HG02623 (cell line): ENCODE data around the gene APC.

Experiments used
- ATAC-seq: cut with Tn5 transposase; IDR thresholded peaks from one replicate; pipeline ENCODE4 v1.9.1; 2021; ENCODE audit warnings: moderate library complexity; ENCODE audit not compliant: unreplicated experiment

Gene APC

DNA sequence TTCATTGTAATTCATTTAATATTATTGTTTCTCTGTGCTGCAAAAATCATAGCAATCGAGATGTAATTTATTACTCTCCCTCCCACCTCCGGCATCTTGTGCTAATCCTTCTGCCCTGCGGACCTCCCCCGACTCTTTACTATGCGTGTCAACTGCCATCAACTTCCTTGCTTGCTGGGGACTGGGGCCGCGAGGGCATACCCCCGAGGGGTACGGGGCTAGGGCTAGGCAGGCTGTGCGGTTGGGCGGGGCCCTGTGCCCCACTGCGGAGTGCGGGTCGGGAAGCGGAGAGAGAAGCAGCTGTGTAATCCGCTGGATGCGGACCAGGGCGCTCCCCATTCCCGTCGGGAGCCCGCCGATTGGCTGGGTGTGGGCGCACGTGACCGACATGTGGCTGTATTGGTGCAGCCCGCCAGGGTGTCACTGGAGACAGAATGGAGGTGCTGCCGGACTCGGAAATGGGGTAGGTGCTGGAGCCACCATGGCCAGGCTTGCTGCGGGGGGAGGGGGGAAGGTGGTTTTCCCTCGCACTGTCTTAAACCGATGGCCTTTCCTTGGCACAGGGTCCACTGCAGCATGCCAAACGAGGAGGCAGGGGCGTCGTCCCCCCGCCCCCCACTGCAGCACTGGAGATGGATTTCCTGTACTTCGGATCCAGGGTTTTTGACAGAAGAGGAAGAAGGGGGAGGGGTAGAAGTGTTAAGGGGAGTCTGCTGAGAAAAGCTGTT is at the start of gene APC:
APC (plus strand) TSS at position 423 of the 728 bp plus-strand sequence. CDS start 17,006 bp downstream, outside the sequence.
- peak; percentile 100 for ATAC-seq

DNA sequence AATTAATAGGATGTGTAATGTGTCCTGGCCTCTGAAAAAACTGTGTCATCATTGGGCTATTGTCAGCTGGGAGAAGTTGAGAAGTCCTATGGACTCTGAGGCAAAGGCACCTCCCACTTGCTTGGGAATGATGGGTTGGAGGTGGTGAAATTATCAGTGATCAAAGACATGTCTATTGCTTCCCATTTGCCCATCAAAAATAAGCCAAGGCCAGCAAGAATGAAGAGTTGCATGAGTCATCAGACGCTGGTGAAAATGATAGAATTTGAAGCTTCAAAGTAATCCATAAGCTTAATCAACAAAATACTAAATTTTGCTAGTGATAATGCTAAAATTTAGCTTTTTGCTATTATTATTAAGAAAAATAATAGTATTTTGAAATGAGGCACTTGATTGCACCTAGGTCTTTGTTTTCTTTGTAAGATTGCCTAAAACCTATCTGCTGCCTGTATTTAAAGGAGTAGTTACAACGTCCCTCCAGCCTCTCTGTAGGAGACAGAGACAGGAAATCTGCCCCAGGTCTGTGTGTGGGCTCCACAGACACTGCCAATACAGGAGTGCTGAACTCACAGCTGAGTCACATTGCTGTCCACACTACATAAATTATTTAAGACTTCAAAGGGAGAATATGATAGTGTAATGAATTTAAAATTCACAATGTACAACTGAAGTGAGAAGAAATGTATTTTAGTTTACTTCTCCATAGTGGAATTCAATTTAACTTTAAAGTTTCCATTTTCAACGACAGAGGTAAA is 48.4 kb upstream of the APC start:
- ATAC-seq: no peak

- no peak for ATAC-seq
Observed at GRCh38 chr5:112690605-112691338, 46.9 kb upstream of the APC start.

DNA sequence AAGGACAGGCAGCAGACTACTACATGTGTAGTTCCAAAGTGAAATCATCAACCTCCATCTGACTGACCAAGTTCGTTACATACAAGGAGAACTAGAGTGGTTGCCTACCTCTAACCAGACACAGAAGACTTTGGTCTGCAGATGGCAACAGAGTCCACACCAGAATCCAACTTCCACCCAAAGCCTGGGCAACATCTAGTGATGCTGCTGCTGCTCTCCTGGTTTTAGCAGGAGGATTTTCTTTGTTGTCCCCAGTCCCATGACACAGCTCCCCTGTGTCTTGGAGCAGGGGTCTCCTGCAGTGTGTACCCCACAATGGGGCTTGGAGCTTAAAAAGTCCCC is 46.4 kb upstream of the APC start:
- ATAC-seq: no peak

- ATAC-seq: no peak
Observed at GRCh38 chr5:112691758-112692157, 45.9 kb upstream of the APC start.

- ATAC-seq: no peak
Observed at GRCh38 chr5:112692472-112692871, 45.2 kb upstream of the APC start.

DNA sequence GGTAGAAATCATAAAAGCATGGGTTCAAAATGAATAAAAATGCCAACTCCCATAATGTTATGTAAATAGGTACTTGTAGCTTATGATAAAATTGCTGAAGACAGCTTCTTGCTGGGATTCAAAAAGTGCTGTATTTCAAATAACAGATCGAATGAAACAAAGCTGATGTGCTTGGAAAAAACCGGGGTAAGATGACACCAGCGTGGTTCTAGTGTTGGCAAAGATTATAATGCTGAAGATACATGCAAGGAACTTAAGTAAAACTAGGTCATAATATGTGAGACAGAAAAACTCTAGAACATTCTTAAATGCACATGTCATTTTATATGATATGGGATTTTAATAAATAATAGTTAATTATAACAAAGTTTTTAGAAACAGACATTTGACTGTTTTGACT is 44.4 kb upstream of the APC start:
- no peak for ATAC-seq

DNA sequence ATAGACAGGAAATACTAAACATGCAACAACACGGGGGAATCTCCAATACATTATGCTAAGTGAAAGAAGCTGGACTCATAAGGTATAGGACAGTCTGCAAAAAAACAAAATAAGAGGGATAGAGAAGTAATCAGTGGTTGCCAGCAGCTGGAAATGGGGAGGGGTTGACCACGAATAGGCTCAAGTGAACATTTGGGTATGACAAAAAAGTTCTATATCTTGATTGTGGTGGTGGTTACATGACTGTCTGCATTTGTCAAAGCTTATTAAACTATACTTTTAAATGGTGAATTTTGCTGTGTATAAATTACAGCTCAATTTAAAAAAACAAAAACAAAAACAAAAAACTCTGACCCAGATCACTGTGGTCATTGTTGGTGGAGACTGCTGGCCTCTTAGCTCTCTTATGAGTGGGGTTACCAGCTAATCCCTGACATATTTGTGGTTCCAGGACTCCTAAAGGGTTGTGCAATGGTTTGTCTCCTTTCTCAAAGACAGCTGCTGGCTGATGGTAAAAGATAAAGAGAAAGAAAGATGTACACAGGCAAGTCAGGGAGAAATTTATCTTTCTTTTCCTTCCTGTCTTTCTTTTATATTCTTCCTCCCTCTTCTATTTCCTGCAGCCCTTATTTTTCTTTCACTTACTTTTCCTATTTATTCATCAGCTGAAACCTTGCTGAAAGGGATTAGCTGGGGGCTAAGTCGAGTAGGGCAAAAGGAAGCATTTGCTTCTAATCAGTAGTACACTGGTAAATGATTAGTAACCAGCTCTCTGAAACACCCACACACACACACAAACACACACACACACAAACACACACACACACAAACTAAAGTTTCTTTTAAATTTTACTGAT is 42.6 kb upstream of the APC start:
- no peak for ATAC-seq

DNA sequence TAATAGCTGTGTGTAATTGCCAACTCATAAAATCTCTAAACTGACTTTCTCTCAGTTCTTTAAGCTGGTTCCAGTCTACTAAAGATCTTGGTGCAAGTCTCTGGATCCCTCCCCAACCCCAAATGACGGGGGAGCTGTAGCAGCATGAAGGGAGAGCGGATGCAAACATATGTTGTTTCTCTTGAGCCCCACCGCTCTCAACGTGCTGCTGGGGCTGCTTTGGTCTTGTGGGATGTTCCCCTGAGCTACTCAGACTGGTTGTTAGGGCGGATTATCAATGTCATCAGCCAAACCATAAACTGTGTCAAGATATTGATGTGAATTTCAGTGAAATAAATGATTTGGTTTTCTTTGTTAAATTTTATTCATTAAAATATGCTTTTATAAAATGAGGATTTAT is 40.9 kb upstream of the APC start:
- no peak for ATAC-seq

DNA sequence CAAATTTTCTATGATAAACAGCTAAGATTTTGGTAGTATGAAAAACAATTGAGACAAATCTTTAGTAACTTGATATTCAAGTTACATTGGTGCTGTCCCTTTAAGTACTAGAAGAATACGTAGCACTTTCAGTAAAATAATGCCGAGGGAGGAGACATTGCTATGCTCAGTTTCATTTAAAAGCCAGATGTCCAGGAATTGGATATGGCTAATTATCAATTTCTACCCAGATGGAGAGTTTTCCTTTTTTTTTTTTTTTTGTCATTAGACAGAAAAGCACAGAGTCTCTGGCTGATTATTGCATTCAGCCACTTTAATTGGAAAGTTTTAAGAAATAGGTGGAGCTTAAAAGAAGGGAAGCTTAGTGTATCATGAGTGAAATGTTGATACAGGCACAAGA is 40.4 kb upstream of the APC start:
- ATAC-seq: no peak

DNA sequence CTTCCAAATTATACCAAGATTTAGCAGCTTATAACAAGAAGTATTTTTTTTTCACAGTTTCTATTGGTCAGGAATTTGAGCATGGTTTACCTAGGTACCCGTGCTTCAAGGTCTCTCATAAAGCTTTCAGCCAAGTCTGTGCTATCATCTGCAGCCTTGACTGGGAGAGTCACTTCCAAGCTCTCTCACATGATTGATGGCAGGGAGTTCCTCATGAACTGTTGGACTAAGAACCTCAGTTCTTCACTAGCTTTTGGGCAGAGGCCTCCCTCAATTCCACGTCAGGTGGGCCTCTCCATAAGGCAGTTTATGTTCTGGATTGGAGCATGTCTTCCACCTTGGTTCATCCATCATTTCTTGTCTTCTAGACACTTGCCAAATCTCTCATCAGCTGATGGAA is 39.9 kb upstream of the APC start:
- ATAC-seq: no peak

GRCh38 chr5:112703866-112704820 is 33.5 kb upstream of the APC start:
- no peak for ATAC-seq

GRCh38 chr5:112706446-112707016 is 31.2 kb upstream of the APC start:
- no peak for ATAC-seq

DNA sequence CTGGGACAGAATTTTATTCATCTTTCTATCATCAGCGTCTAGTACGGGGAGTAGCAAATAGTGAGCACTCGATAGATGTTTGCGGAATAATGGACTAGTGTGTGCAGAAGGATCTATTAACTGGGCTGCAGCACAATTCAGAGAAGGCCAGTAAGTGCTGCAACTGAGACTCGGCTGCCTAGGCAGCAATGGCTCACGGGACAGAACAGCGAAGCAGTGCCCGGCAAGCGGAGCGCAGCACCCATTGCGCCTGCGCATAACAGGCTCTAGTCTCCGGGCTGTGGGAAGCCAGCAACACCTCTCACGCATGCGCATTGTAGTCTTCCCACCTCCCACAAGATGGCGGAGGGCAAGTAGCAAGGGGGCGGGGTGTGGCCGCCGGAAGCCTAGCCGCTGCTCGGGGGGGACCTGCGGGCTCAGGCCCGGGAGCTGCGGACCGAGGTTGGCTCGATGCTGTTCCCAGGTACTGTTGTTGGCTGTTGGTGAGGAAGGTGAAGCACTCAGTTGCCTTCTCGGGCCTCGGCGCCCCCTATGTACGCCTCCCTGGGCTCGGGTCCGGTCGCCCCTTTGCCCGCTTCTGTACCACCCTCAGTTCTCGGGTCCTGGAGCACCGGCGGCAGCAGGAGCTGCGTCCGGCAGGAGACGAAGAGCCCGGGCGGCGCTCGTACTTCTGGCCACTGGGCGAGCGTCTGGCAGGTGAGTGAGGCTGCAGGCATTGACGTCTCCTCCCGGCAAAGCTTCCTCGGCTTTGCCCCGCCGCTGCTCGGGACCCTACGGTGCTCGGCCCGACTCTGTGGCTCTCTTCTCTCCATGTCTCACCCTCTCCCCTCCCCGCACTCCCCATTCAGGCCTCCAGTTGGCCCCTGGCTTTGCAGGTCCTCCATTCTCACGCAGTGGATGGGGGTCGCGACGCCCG is 30.2 kb upstream of the APC start:
- ATAC-seq: peak; percentile 89

DNA sequence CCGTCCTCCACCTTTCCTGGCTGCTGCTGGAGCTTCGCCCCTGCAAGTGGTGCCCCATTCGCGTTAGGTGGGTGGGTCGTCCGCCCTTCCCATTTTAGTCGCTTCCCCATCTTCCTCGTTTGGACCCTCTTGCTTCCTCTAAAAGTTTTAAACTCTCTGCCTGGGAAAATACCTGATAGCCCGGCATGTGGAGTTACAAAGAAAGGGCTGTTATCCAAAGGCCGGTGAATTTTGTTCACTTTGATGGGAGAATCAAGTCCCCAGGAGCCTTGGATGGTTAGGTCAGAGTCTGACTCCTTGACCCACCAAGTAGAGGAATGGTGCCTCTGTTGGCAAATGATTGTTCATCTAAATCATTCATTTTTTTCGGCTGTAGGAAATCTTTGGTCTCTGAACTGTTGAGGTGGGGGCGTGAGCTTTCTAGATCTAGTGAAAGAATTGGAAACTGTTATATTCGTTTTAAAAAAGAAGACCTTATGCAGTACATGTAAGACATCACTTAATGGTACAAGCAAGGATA is 29.5 kb upstream of the APC start:
- ATAC-seq: no peak

GRCh38 chr5:112709416-112709815 is 28.3 kb upstream of the APC start:
- no peak for ATAC-seq

DNA sequence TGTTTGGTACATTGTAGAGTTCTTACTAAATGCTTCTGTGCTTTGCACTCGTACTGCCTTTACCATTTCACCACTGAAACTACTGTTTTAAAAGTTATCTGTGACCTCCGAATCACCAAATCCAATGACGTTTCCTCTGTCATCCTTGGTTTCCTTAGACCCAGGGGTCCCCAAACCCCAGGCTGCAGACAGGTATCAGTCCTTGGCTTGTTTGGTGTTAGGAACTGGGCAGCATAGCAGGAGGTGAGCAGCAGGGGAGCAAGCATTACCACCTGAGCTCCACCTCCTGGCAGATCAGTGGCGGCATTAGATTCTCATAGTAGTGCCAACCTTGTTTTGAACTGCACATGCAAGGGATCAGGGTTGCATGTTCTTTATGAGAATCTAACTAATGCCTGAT is 26.8 kb upstream of the APC start:
- no peak for ATAC-seq

DNA sequence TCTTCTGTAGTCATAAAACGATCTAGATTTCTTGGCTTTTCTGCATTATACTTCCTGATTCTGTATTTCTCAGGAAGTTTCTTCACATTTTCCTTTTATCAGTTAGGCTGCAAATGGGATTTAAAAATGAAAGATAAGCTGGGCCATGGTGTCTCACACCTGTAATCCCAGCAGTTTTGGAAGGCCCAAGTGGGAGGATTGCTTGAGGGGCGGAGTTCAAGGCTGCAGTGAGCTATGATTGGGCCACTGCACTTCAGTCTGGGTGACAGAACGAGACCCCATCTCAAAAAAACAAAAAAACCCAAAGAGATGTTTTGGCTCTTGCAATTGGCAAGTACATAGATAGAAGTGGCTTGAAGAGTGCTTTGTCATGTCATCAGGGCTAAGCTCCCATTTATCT is 26.2 kb upstream of the APC start:
- ATAC-seq: no peak
